HepG2 (cell line): Measurements from ENCODE around the gene POLDIP3. TPM values are rescaled to one million over a fixed set of nuclear protein-coding genes. Genes with fewer than 3 reads are reported as not detected.

Experiments used
- ATAC-seq: fragments of 200-7000 bp; cut with Tn5 transposase; 3 replicates; pipeline ENCODE4 v1.9.1; 2020; ENCODE audit warnings: mild to moderate bottlenecking, moderate library complexity
- BruUV-seq: library from RNA; stranded (reverse); fragments of 400-500 nt; replicated peaks from 2 replicates; lab custom pipeline; 2021; lab: Mats Ljungman, UMichigan
- CTCF ChIA-PET: fragments of 300-600 bp; formaldehyde crosslinking; extraction: SDS; loops from one replicate; lab custom pipeline; 2021; ENCODE audit warnings: low total read pairs, inconsistent platforms, low intra/inter-chr PET ratio; lab: Yijun Ruan, JAX
- POLR2A ChIA-PET: fragments of 350-600 bp; sonication (Branson Sonifier 250); formaldehyde crosslinking; loops from one replicate; lab custom pipeline; 2020; ENCODE audit warnings: antibody characterized with exemption, inconsistent platforms; lab: Yijun Ruan, JAX
- DNase-seq: peaks from one replicate; pipeline ENCODE4 v3.0.0-alpha.2; 2015; ENCODE audit warnings: low spot score
- FAIRE-seq: peaks from 3 replicates; lab custom pipeline; 2011; peaks lifted over from hg19 to GRCh38; lab: Jason Lieb, UNC
- H2AFZ ChIP-seq: one replicate; pipeline ENCODE4 v1.6.1; 2011; ENCODE audit warnings: low read length, inconsistent platforms
- H3K27ac ChIP-seq: fragments of 300-600 bp; 3 replicates; pipeline ENCODE4 v1.8.0; 2011; ENCODE audit warnings: mixed run types, mild to moderate bottlenecking, mixed read lengths, low read length, inconsistent platforms; ENCODE audit not compliant: insufficient read depth; ENCODE audit errors: extremely low read length
- H3K27me3 ChIP-seq, 2 experiments: fragments of 200-600 bp in 1 of 2; 2 replicates in 1 of 2; 3 replicates in 1 of 2; pipeline versions ENCODE4 v1.6.0 to v1.8.0; 2011; ENCODE audit warnings: low read length in 2 of 2, mild to moderate bottlenecking in 2 of 2, moderate library complexity in 2 of 2, inconsistent platforms in 1 of 2; ENCODE audit not compliant: insufficient read depth in 2 of 2, control insufficient read depth in 1 of 2
- H3K36me3 ChIP-seq, 2 experiments: fragments of 200-600 bp in 1 of 2; replicated peaks in 1 of 2; 2 replicates in 1 of 2; 3 replicates in 1 of 2; pipeline versions ENCODE4 v1.5.1 to v1.8.0; 2011; ENCODE audit warnings: low read length in 2 of 2, inconsistent platforms in 1 of 2; ENCODE audit not compliant: insufficient read depth in 2 of 2, control insufficient read depth in 1 of 2
- H3K4me1 ChIP-seq: 2 replicates; pipeline ENCODE4 v1.5.1; 2012; ENCODE audit warnings: low read length, inconsistent platforms; ENCODE audit not compliant: insufficient read depth
- H3K4me2 ChIP-seq: 2 replicates; pipeline ENCODE4 v1.6.0; 2011; ENCODE audit warnings: low read depth, low read length, inconsistent platforms
- H3K4me3 ChIP-seq, 3 experiments: fragments of 200-600 bp in 1 of 3; sonication (generic), shearing (Covaris generic) in 1 of 3; replicated peaks in 1 of 3; 2 replicates each; pipeline ENCODE4 v1.5.1; 2011 to 2016; ENCODE audit warnings: low read length in 3 of 3, inconsistent platforms in 2 of 3, low read depth in 2 of 3, mild to moderate bottlenecking in 2 of 3, control low read depth in 1 of 3, mixed read lengths in 1 of 3; ENCODE audit not compliant: insufficient read depth in 1 of 3
- H3K79me2 ChIP-seq: one replicate; pipeline ENCODE4 v1.6.1; 2011; ENCODE audit warnings: low read length, inconsistent platforms; ENCODE audit not compliant: insufficient read depth
- H3K9ac ChIP-seq: 2 replicates; pipeline ENCODE4 v1.6.0; 2011; ENCODE audit warnings: mild to moderate bottlenecking, low read depth, low read length, inconsistent platforms; ENCODE audit not compliant: insufficient read depth
- H3K9me3 ChIP-seq: 2 replicates; pipeline ENCODE4 v1.5.1; 2012; ENCODE audit warnings: mild to moderate bottlenecking, low read length
- H4K20me1 ChIP-seq: 2 replicates; pipeline ENCODE4 v1.6.0; 2011; ENCODE audit warnings: inconsistent platforms, mild to moderate bottlenecking, low read length, moderate library complexity; ENCODE audit not compliant: insufficient read depth
- AKAP8 ChIP-seq: sonication (generic); formaldehyde crosslinking; IDR thresholded peaks from 2 replicates; pipeline ENCODE4 v1.5.1; 2020; ENCODE audit warnings: mild to moderate bottlenecking, missing genetic modification reagents
- CEBPZ ChIP-seq: IDR thresholded peaks from 2 replicates; pipeline ENCODE4 v1.6.1; 2012; ENCODE audit warnings: low read length, improper control_type of control experiment
- GABPB1 ChIP-seq: IDR thresholded peaks from 2 replicates; pipeline ENCODE4 v1.6.1; 2016; ENCODE audit warnings: mild to moderate bottlenecking, missing genetic modification reagents, moderate library complexity, missing compliant biosample characterization
- HMGXB4 ChIP-seq, 2 experiments: sonication (generic) in 1 of 2; formaldehyde crosslinking in 1 of 2; IDR thresholded peaks; 2 replicates each; pipeline versions ENCODE4 v1.4.0 to v1.6.1; 2018 to 2020; ENCODE audit warnings: missing genetic modification reagents in 2 of 2, borderline replicate concordance in 1 of 2, low read depth in 1 of 2, mild to moderate bottlenecking in 1 of 2, missing biosample characterization in 1 of 2
- MAZ ChIP-seq, 2 experiments: sonication (generic) in 1 of 2; formaldehyde crosslinking in 1 of 2; IDR thresholded peaks; 2 replicates each; pipeline versions ENCODE4 v1.5.0 to v1.6.1; 2012 to 2020; ENCODE audit warnings: low read depth in 2 of 2, mild to moderate bottlenecking in 2 of 2, borderline replicate concordance in 1 of 2, improper control_type of control experiment in 1 of 2, low read length in 1 of 2, missing genetic modification reagents in 1 of 2, moderate library complexity in 1 of 2
- MYC ChIP-seq: sonication (generic); formaldehyde crosslinking; IDR thresholded peaks from 2 replicates; pipeline ENCODE4 v1.9.0; 2021; ENCODE audit warnings: missing genetic modification reagents, borderline replicate concordance
- PAX8 ChIP-seq: sonication (generic); formaldehyde crosslinking; IDR thresholded peaks from 2 replicates; pipeline ENCODE4 v1.8.0; 2022; ENCODE audit warnings: mild to moderate bottlenecking, missing genetic modification reagents, borderline replicate concordance
- TEF ChIP-seq: sonication (generic); formaldehyde crosslinking; IDR thresholded peaks from 2 replicates; pipeline ENCODE4 v1.5.0; 2020; ENCODE audit warnings: missing genetic modification reagents
- YY1 ChIP-seq: IDR thresholded peaks from 2 replicates; pipeline ENCODE4 v1.6.1; 2011; ENCODE audit warnings: low read length, low read depth, moderate library complexity, mild to moderate bottlenecking; ENCODE audit not compliant: insufficient read depth, insufficient replicate concordance
- ZNF383 ChIP-seq: sonication (generic); formaldehyde crosslinking; IDR thresholded peaks from 2 replicates; pipeline ENCODE4 v1.4.0; 2020; ENCODE audit warnings: missing genetic modification reagents, mild to moderate bottlenecking, borderline replicate concordance
- ZNF674 ChIP-seq: sonication (generic); formaldehyde crosslinking; IDR thresholded peaks from 2 replicates; pipeline ENCODE4 v1.5.0; 2020; ENCODE audit warnings: low read depth, mild to moderate bottlenecking, missing genetic modification reagents
- WGBS: methylation state at CpG from one replicate; pipeline ENCODE4 v1.1.6; 2017; ENCODE audit warnings: low lambda C conversion rate; 5-methylcytosine and 5-hydroxymethylcytosine counted together
- in situ Hi-C: cut with HindIII; loops from 2 replicates; pipeline ENCODE4 v1.10.0; 2017; ENCODE audit warnings: low pct_unique_long_range_greater_than_20kb; ENCODE audit not compliant: extremely low pct_ligation_motif_present
- intact Hi-C: fragments of 100-400 bp; cut with micrococcal nuclease; formaldehyde crosslinking; loops from one replicate; pipeline ENCODE4 v1.10.0; 2022; ENCODE audit not compliant: unreplicated experiment
- polyA plus RNA-seq, 8 experiments: library from polyadenylated mRNA; depleted of rRNA in 3 of 8; stranded (reverse) in 7 of 8; unstranded in 1 of 8; fragments of >200 nt; fragmentation: Illumina TruSeq in 4 of 8; extraction: Trizol in 4 of 8; gene quantifications; 2 replicates each; pipeline versions ENCODE4 v1.2.1 to v1.2.3, GENCODE V29; 2011 to 2016; ENCODE audit warnings: low read depth in 4 of 8, missing spikeins in 1 of 8, mixed read lengths in 1 of 8; ENCODE audit not compliant: insufficient read depth in 1 of 8
- total RNA-seq, 5 experiments: library from RNA; depleted of rRNA; stranded (reverse); fragments of >200 nt; fragmentation: Illumina TruSeq; extraction: Trizol; gene quantifications; 2 replicates each; pipeline ENCODE4 v1.2.3, GENCODE V29; 2016; ENCODE audit warnings: low read depth in 1 of 5

POLDIP3 gene
- total and polyA plus RNA-seq, 2 of the 13 experiments (the other 11 are each of a cell fraction or from before 2014, with no cell fraction given), result 45.8 to 47.4 TPM

GRCh38 chr22:42553475-42554361 lies 61.0 kb downstream of the POLDIP3 start, which contains the start of gene SERHL2:
SERHL2 (plus strand) TSS chr22:42553956; CDS start chr22:42554021, 65 bp downstream.
- H3K36me3 ChIP-seq, result no peaks in the 10 kb centered on the region
- no peak for TF ChIP-seq CEBPZ
- TF ChIP-seq GABPB1 (CRISPR knock-in tag), result peak; percentile 59
- TF ChIP-seq HMGXB4 (CRISPR knock-in tag; IDR thresholded peaks at IDR 0.05; ENCODE audit: borderline replicate concordance in 1 of 2, low read depth in 1 of 2), result peak in 1 of 2 experiments; percentile 45; a peak in 1 of 4 replicates
- TF ChIP-seq TEF, result no peak
- TF ChIP-seq ZNF674, result no peak
- 0 out of 2 replicates have a peak, but pooled peaks have one; percentile 60 for TF ChIP-seq PAX8 (CRISPR knock-in tag)
- no peak for TF ChIP-seq ZNF383 (CRISPR knock-in tag)
- TF ChIP-seq MYC (CRISPR knock-in tag), result peak; percentile 17; the same call in 1 of the 2 replicates
- TF ChIP-seq YY1, result peak; percentile 9
- peak; percentile 37; the same call in 1 of the 2 replicates for TF ChIP-seq MAZ (IDR thresholded peaks at IDR 0.05; ENCODE audit: borderline replicate concordance, low read depth, low read length)
- no peak for TF ChIP-seq MAZ (CRISPR knock-in tag; IDR thresholded peaks at IDR 0.05; ENCODE audit: low read depth)
- peak; percentile 43 for TF ChIP-seq AKAP8

More at GRCh38 chr22:42553475-42554361, 61.0 kb downstream of the POLDIP3 start, which contains the start of gene SERHL2:
- Histone ChIP-seq H4K20me1 (no peaks in the 10 kb centered on the region), H2AFZ (no peak within 1 kb of the TSS), H3K79me2 (no peaks in the 10 kb centered on the region), H3K9ac (peak within 1 kb of the TSS; percentile 52), H3K4me3 (peak within 1 kb of the TSS; percentile 59 to 79 (median 64)), H3K9me3 (peaks cover 15% of the 10 kb centered on the region), H3K27ac (no peak within 1 kb of the TSS), H3K4me1 (peaks cover 34% of the 10 kb centered on the region), H3K4me2 (peak within 1 kb of the TSS; percentile 97), H3K27me3 (no peaks in the 10 kb centered on the region; a peak in 1 of 5 replicates)
- ATAC-seq (peak; percentile 91), DNase-seq (peak; percentile 68), FAIRE-seq (no peak)
- WGBS, result 3% methylated on average over 11 of the region's 75 CpGs
- no TSS peak for BruUV-seq
- intact Hi-C loops, result loop anchor here (2.0 to 5.0 kb wide), 2 partner anchors 17 to 59 kb away; partner anchors contain the start of gene POLDIP3
- CTCF ChIA-PET, result no interaction called here
- POLR2A ChIA-PET, result interaction anchor here (0.9 to 1.3 kb wide), 3 partner anchors 9 to 62 kb away, joined by 3 to 13 read pairs (median 4); no protein-coding TSS in a partner anchor
- in situ Hi-C loops, result no loop called here
